OCI-LY7 (cell line): Measurements from ENCODE around the gene PTTG1.

Experiments
- CTCF ChIP-seq: fragments of 200-600 bp; sonication (generic); conservative IDR thresholded peaks from 2 replicates; pipeline ENCODE4 v1.5.1; 2014; ENCODE audit warnings: mild to moderate bottlenecking, antibody characterized with exemption, low read length, moderate library complexity, mixed read lengths
- EZH2phosphoT487 ChIP-seq: fragments of 200-600 bp; sonication (generic); IDR thresholded peaks from 2 replicates; pipeline ENCODE4 v1.6.1; 2018; ENCODE audit warnings: low read depth, borderline replicate concordance, mild to moderate bottlenecking, mixed run types, antibody characterized with exemption, low read length, moderate library complexity, mixed read lengths

DNA sequence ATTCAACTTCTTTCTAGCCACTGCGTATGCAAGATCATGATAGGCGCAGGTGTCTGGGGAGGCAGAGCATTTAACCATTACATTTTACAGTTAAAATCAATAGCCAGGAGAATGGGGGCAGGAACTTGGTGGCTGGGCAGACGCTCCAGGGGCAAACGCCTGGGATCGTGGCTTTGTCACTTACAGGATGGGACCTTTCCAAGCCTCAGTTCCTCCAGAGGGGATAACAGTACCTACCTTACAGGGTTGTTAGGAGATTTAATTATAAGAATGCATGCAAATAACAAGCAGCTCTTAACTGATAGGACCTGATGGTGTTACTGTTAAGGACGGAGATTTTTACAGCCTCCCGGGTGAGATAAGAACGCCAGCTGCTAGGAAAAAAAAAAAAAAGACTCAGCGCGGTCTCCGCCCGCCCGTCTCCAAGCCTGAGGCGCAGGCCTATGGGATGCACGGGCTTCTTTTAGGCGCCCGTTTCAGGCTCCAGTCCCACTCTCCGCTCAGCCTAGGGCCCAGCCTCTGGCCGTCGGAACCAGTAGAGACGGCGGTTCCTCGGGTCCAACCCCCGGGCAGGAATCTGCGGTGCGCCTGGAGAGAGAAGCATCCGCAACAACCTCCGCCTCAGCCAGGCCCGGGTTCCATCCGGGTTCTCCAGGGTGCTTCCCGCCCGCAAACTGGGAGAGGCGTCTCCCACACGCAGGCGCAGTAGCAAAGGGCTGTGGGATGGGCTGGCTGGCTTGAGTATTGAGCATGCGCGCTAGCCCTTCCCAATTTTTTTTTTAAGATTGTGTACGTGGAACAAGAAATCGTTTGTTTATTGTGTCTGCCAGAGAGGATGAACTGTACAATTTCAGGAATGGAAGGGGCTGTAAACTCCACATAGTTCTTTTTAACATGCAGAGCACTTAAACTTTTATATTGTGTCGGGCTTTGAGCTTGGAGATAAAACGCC is 22.0 kb upstream of the PTTG1 start, which contains the start of gene FAM200C:
- no peak for TF ChIP-seq CTCF
- TF ChIP-seq EZH2phosphoT487: no peak
